ENCODE results near the gene ARHGAP19.
"Not testable (repeated sequence)": the region's sequence is repeated elsewhere in the genome, so short reads cannot be mapped to it uniquely, and the experiment has no call there.

The ARHGAP19 gene

GRCh38 chr10:97270523-97271154 lies 21.8 kb downstream of the ARHGAP19 start:
- H3K4me2 ChIP-seq (ENCODE audit: insufficient read depth, low read length), result no peak overlapping the region
- H2AFZ ChIP-seq (ENCODE audit: low read depth, low read length), result no peak overlapping the region
- H4K20me1 ChIP-seq (ENCODE audit: insufficient read depth, low read length), result peaks cover 25% of the 10 kb centered on the region; the same call in 1 of the 2 replicates
- peaks cover 88% of the 10 kb centered on the region for H3K79me2 ChIP-seq (ENCODE audit: insufficient read depth, low read length)
- H3K9ac ChIP-seq (ENCODE audit: low read depth, low read length), result no peak overlapping the region
- TF ChIP-seq CTCF (IDR thresholded peaks at IDR 0.05; ENCODE audit: borderline replicate concordance, extremely low read depth, low read length, poor library complexity, severe bottlenecking) (no peak), EZH2 (IDR thresholded peaks at IDR 0.05; ENCODE audit: borderline replicate concordance, low read depth, low read length, severe bottlenecking) (no peak)
- no peak overlapping the region for H3K27ac ChIP-seq (ENCODE audit: low read length)
- ATAC-seq (ENCODE audit: insufficient read depth, low read depth) (no peak), DNase-seq (no peak)
- H3K4me3 ChIP-seq (ENCODE audit: low read depth in 1 of 2, low read length in 2 of 2), result no peak overlapping the region
- H3K27me3 ChIP-seq (ENCODE audit: insufficient read depth, low read length, poor library complexity), result no peaks in the 10 kb centered on the region
- no peaks in the 10 kb centered on the region for H3K4me1 ChIP-seq (ENCODE audit: insufficient read depth, low read length)
- no peaks in the 10 kb centered on the region for H3K9me3 ChIP-seq (ENCODE audit: insufficient read depth, low read length, severe bottlenecking)
- no peaks in the 10 kb centered on the region; the same call in 1 of the 2 replicates for H3K36me3 ChIP-seq (ENCODE audit: insufficient read depth, low read length)

- H4K20me1 ChIP-seq (ENCODE audit: insufficient read depth, low read length), result peaks cover 29% of the 10 kb centered on the region; the same call in 1 of the 2 replicates
- no peaks in the 10 kb centered on the region for H3K27me3 ChIP-seq (ENCODE audit: insufficient read depth, low read length, poor library complexity)
- H3K27ac ChIP-seq (ENCODE audit: low read length), result no peak overlapping the region
- no peak overlapping the region for H2AFZ ChIP-seq (ENCODE audit: low read depth, low read length)
- ATAC-seq (ENCODE audit: insufficient read depth, low read depth), result no peak
- H3K36me3 ChIP-seq (ENCODE audit: insufficient read depth, low read length), result peaks cover 27% of the 10 kb centered on the region
- no peaks in the 10 kb centered on the region for H3K9me3 ChIP-seq (ENCODE audit: insufficient read depth, low read length, severe bottlenecking)
- H3K4me1 ChIP-seq (ENCODE audit: insufficient read depth, low read length), result no peaks in the 10 kb centered on the region
- peaks cover 81% of the 10 kb centered on the region for H3K79me2 ChIP-seq (ENCODE audit: insufficient read depth, low read length)
- no peak overlapping the region for H3K4me2 ChIP-seq (ENCODE audit: insufficient read depth, low read length)
- DNase-seq, result no peak
- no peak overlapping the region for H3K4me3 ChIP-seq (ENCODE audit: low read depth in 1 of 2, low read length in 2 of 2)
- TF ChIP-seq EZH2 (IDR thresholded peaks at IDR 0.05; ENCODE audit: borderline replicate concordance, low read depth, low read length, severe bottlenecking) (no peak), CTCF (IDR thresholded peaks at IDR 0.05; ENCODE audit: borderline replicate concordance, extremely low read depth, low read length, poor library complexity, severe bottlenecking) (no peak)
- H3K9ac ChIP-seq (ENCODE audit: low read depth, low read length), result no peak overlapping the region
Observed at GRCh38 chr10:97267671-97268070, 24.8 kb downstream of the ARHGAP19 start.

- H3K79me2 ChIP-seq (ENCODE audit: insufficient read depth, low read length), result peaks cover 63% of the 10 kb centered on the region
- not testable (repeated sequence) for H3K9me3 ChIP-seq (ENCODE audit: insufficient read depth, low read length, severe bottlenecking); H3K4me3 ChIP-seq (ENCODE audit: low read depth in 1 of 2, low read length in 2 of 2); H3K27ac ChIP-seq (ENCODE audit: low read length); H2AFZ ChIP-seq (ENCODE audit: low read depth, low read length); H3K4me2 ChIP-seq (ENCODE audit: insufficient read depth, low read length); ATAC-seq (ENCODE audit: insufficient read depth, low read depth); H3K4me1 ChIP-seq (ENCODE audit: insufficient read depth, low read length); DNase-seq; H3K9ac ChIP-seq (ENCODE audit: low read depth, low read length); H3K27me3 ChIP-seq (ENCODE audit: insufficient read depth, low read length, poor library complexity)
- H3K36me3 ChIP-seq (ENCODE audit: insufficient read depth, low read length), result peaks cover 40% of the 10 kb centered on the region
- peaks cover 24% of the 10 kb centered on the region; the same call in 1 of the 2 replicates for H4K20me1 ChIP-seq (ENCODE audit: insufficient read depth, low read length)
Observed at GRCh38 chr10:97265095-97265494, 27.3 kb downstream of the ARHGAP19 start.

- Histone ChIP-seq H3K9ac (ENCODE audit: low read depth, low read length) (no peak overlapping the region), H3K36me3 (ENCODE audit: insufficient read depth, low read length) (peaks cover 46% of the 10 kb centered on the region), H3K4me2 (ENCODE audit: insufficient read depth, low read length) (no peak overlapping the region), H3K79me2 (ENCODE audit: insufficient read depth, low read length) (peaks cover 51% of the 10 kb centered on the region), H3K27me3 (ENCODE audit: insufficient read depth, low read length, poor library complexity) (no peaks in the 10 kb centered on the region), H3K9me3 (ENCODE audit: insufficient read depth, low read length, severe bottlenecking) (no peaks in the 10 kb centered on the region), H3K27ac (ENCODE audit: low read length) (no peak overlapping the region), H3K4me3 (ENCODE audit: low read depth in 1 of 2, low read length in 2 of 2) (no peak overlapping the region), H4K20me1 (ENCODE audit: insufficient read depth, low read length) (peaks cover 24% of the 10 kb centered on the region; the same call in 1 of the 2 replicates), H3K4me1 (ENCODE audit: insufficient read depth, low read length) (no peaks in the 10 kb centered on the region), H2AFZ (ENCODE audit: low read depth, low read length) (no peak overlapping the region)
- no peak for DNase-seq
- TF ChIP-seq CTCF (IDR thresholded peaks at IDR 0.05; ENCODE audit: borderline replicate concordance, extremely low read depth, low read length, poor library complexity, severe bottlenecking), result no peak
- no peak for TF ChIP-seq EZH2 (IDR thresholded peaks at IDR 0.05; ENCODE audit: borderline replicate concordance, low read depth, low read length, severe bottlenecking)
- no peak for ATAC-seq (ENCODE audit: insufficient read depth, low read depth)
Observed at GRCh38 chr10:97263971-97264370, 28.5 kb downstream of the ARHGAP19 start.
